Stomach (tissue), 9 donors: Measurements from ENCODE around the gene ITIH6. TPM values are rescaled to one million over a fixed set of nuclear protein-coding genes. Genes with fewer than 3 reads are reported as not detected.
A peak's percentile ranks its signal among the peaks of the same experiment; 100 is the strongest.

Experiments
- DNase-seq, 2 donors: peaks; one replicate each; pipeline versions ENCODE4 v3.0.0 to v3.0.0-alpha.2; 2013 to 2019
- H3K27ac ChIP-seq, 5 donors: fragments of 200-600 bp in 4 of 5; sonication (generic) in 4 of 5; one replicate each; pipeline ENCODE4 v1.5.1; 2013 to 2019; ENCODE audit warnings: mild to moderate bottlenecking in 1 of 5, moderate library complexity in 1 of 5
- H3K27me3 ChIP-seq, 3 donors: fragments of 200-600 bp; sonication (generic); one replicate each; pipeline ENCODE4 v1.5.1; 2017 to 2019; ENCODE audit warnings: mixed run types in 1 of 3
- H3K36me3 ChIP-seq, 4 donors: fragments of 200-600 bp; sonication (generic); 1 replicate in 3 of 4; 2 replicates in 1 of 4; pipeline ENCODE4 v1.5.1; 2016 to 2019
- H3K4me1 ChIP-seq, 4 donors: fragments of 200-600 bp; sonication (generic); one replicate each; pipeline ENCODE4 v1.5.1; 2016 to 2019
- H3K4me3 ChIP-seq, 4 donors: fragments of 200-600 bp; sonication (generic) in 3 of 4; one replicate each; pipeline ENCODE4 v1.5.1; 2016 to 2019; ENCODE audit warnings: mild to moderate bottlenecking in 1 of 4
- H3K9me3 ChIP-seq, 4 donors: fragments of 200-600 bp; sonication (generic); one replicate each; pipeline ENCODE4 v1.5.1; 2016 to 2019
- EP300 ChIP-seq: sonication (generic); formaldehyde crosslinking; IDR thresholded peaks from one replicate; pipeline ENCODE4 v1.6.1; 2017; ENCODE audit warnings: antibody characterized with exemption
- POLR2A ChIP-seq, 4 donors: fragments of 450-650 bp; IDR thresholded peaks; one replicate each; pipeline ENCODE4 v1.6.1; 2016; ENCODE audit warnings: antibody characterized with exemption in 4 of 4, control low read depth in 2 of 4, mild to moderate bottlenecking in 1 of 4, moderate library complexity in 1 of 4
- POLR2AphosphoS5 ChIP-seq, 3 donors: sonication (generic); formaldehyde crosslinking; IDR thresholded peaks; one replicate each; pipeline ENCODE4 v1.6.1; 2016; ENCODE audit warnings: antibody characterized with exemption in 3 of 3
- WGBS, 5 donors: extraction: QIAGEN DNeasy Blood & Tissue Kit in 3 of 5; methylation state at CpG; one replicate each; pipeline versions ENCODE4 v1.1.5 to v1.1.7; 2013 to 2018; 5-methylcytosine and 5-hydroxymethylcytosine counted together
- intact Hi-C: fragments of 100-400 bp; cut with DNase I; formaldehyde crosslinking; loops from one replicate; pipeline ENCODE4 v1.15.1; 2023; ENCODE audit warnings: low total_unique reads
- polyA plus RNA-seq, 3 donors: library from polyadenylated mRNA; stranded (reverse); fragments of 200-250 nt; gene quantifications; one replicate each; pipeline ENCODE4 v1.2.3, GENCODE V29; 2013
- total RNA-seq, 5 donors: library from RNA; depleted of rRNA; stranded (reverse); fragments of >200 nt; gene quantifications; one replicate each; pipeline versions ENCODE4 v1.1.0 to v1.2.3, GENCODE V29; 2014 to 2016
- TF ChIP-seq, protein P1 (sequence below), 7 experiments: fragments of 450-650 bp in 4 of 7; fragments of 200-600 bp in 3 of 7; sonication (generic) in 3 of 7; IDR thresholded peaks; one replicate each; pipeline ENCODE4 v1.5.1; 2016 to 2019; ENCODE audit warnings: antibody characterized with exemption in 7 of 7, control low read depth in 2 of 7, mild to moderate bottlenecking in 1 of 7
- donor health status: healthy with polysubstance abuse.
- donor health status: Bipolar disorder and iron deficiency.
- donor health status: healthy.

Gene ITIH6
- total and polyA plus RNA-seq, 8 donors, result not detected

DNA sequence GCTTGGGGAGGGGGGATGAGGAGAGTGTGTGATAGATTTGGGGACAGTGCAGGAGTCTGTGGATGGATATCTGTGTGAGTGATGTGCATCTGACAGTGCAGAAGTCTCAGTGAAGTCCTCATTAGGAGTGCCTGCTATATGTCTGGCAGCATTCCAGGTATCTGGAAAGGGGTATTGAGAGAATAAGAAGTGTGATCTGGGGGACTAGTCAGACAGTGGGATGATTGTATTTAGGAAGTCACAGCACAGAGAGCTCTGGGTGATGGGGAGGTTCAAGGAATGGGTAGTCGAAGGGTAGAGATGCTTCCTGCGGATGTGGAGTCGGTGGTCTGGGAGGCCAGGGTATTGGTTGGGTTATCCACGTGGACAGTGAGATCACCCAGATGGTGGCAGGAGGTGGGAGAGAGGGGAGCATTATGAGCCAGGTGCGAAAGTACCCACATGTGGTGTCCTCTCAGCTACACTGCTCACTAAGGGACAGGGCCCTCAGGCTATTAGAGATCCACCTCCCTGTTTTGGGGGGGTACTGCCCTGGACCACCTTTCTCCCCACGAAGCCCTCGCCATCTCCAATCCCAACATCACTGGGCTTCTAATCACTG lies 19.3 kb upstream of the ITIH6 start:
- 62 to 83% (median 75%) methylated on average over 6 to 7 of the region's 7 CpGs for WGBS, 5 donors
- H3K27me3 ChIP-seq, result peaks cover 0 to 6% (median 0%) of the 10 kb centered on the region in 3 donors
- no peak overlapping the region for H3K4me3 ChIP-seq
- no peaks in the 10 kb centered on the region for H3K9me3 ChIP-seq
- intact Hi-C loops, result no loop called here
- H3K4me1 ChIP-seq, result no peaks in the 10 kb centered on the region
- TF ChIP-seq, protein P1, sequence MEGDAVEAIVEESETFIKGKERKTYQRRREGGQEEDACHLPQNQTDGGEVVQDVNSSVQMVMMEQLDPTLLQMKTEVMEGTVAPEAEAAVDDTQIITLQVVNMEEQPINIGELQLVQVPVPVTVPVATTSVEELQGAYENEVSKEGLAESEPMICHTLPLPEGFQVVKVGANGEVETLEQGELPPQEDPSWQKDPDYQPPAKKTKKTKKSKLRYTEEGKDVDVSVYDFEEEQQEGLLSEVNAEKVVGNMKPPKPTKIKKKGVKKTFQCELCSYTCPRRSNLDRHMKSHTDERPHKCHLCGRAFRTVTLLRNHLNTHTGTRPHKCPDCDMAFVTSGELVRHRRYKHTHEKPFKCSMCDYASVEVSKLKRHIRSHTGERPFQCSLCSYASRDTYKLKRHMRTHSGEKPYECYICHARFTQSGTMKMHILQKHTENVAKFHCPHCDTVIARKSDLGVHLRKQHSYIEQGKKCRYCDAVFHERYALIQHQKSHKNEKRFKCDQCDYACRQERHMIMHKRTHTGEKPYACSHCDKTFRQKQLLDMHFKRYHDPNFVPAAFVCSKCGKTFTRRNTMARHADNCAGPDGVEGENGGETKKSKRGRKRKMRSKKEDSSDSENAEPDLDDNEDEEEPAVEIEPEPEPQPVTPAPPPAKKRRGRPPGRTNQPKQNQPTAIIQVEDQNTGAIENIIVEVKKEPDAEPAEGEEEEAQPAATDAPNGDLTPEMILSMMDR (IDR thresholded peaks at IDR 0.05), result no peak
- no peak for TF ChIP-seq EP300
- H3K27ac ChIP-seq, result no peak overlapping the region
- peaks cover 13 to 43% (median 41%) of the 10 kb centered on the region in 4 donors for H3K36me3 ChIP-seq
- DNase-seq, result peak in 1 of 2 donors; percentile 14

DNA sequence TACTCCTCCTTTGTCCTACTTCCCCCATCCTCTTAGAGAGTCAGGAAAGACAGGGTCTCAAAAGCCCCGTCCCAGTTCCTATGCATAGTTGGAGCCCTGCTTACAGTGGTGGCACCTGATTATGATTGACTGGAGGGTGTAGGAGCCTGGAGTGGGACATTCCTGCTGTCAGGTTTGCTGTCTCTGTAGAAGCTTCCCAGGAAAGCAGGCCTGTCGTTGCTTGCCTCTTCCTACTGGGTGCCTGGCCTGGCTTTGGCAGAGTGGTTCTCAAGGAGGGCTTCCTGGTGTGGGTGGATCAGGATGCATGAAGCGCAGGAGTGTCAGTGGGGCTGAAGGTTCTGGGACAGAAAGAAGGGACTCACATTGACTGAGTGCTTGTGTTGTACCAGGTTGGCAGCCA lies 14.3 kb upstream of the ITIH6 start:
- peaks cover 10 to 20% (median 18%) of the 10 kb centered on the region in 4 donors for H3K4me1 ChIP-seq
- WGBS, 5 donors, result 71 to 97% (median 89%) methylated on average over 3 of the region's 3 CpGs
- peaks cover 22 to 68% (median 65%) of the 10 kb centered on the region in 4 donors for H3K36me3 ChIP-seq
- H3K9me3 ChIP-seq, result no peaks in the 10 kb centered on the region
- DNase-seq, result no peak
- no peak overlapping the region for H3K4me3 ChIP-seq
- no peaks in the 10 kb centered on the region for H3K27me3 ChIP-seq
- TF ChIP-seq POLR2AphosphoS5 (IDR thresholded peaks at IDR 0.05), result no peak
- no peak for TF ChIP-seq EP300
- no peak for TF ChIP-seq POLR2A (IDR thresholded peaks at IDR 0.05)
- TF ChIP-seq, protein P1 (IDR thresholded peaks at IDR 0.05), result no peak
- no peak overlapping the region for H3K27ac ChIP-seq
- intact Hi-C loops, result no loop called here

DNA sequence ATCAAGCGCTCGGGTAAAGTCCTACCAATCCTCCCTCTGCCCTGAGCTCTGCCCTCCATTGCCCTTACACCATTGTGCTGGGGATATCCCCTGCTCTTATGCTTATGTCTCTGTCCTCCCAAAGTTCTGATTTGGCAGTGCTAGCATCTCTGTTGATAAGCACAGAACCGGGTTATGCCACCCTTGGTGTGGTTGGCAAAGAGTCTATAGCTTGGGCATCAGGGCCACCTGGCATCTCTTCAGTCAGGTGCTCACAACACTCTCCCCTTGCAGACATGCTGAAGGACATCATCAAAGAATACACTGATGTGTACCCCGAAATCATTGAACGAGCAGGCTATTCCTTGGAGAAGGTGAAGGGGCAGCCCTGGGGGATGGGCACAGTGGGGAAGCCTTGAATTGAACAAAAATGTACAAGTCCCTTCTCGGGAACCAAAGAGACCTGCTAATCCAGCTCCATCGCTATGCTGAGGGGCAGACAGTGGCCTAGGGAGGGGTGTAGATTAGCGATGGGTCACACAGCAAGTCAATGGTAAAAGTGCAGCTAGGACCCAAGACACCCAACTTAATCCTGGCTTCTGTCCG lies 13.3 kb upstream of the ITIH6 start:
- intact Hi-C loops, result no loop called here
- TF ChIP-seq, protein P1 (IDR thresholded peaks at IDR 0.05), result no peak
- no peak for TF ChIP-seq POLR2AphosphoS5 (IDR thresholded peaks at IDR 0.05)
- TF ChIP-seq EP300, result no peak
- no peak for TF ChIP-seq POLR2A (IDR thresholded peaks at IDR 0.05)
- Histone ChIP-seq H3K4me1 (peaks cover 10 to 20% (median 19%) of the 10 kb centered on the region in 4 donors), H3K36me3 (peaks cover 22 to 66% (median 65%) of the 10 kb centered on the region in 4 donors), H3K4me3 (no peak overlapping the region), H3K9me3 (no peaks in the 10 kb centered on the region), H3K27me3 (no peaks in the 10 kb centered on the region), H3K27ac (no peak overlapping the region)
- no peak for DNase-seq
- WGBS, 5 donors, result 76 to 92% (median 87%) methylated on average over 9 of the region's 9 CpGs

DNA sequence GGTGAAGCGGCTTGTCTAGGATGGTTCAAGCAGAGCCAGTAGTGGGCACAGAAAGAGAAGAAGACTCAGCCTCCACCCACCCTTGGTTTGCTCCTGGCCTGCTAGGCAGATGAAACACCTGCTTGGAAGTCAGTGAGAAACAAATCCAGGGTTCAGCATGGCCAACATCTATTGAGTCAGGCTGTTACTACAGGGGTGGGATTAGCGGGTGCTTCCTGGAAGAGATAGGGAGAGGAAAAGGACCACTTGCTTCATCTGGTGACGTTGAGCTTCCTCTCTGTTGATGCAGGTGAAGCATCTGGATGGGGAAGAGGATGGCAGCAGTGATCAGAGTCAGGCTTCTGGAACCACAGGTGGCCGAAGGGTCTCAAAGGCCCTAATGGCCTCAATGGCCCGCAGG lies 12.5 kb upstream of the ITIH6 start:
- H3K27me3 ChIP-seq, result no peaks in the 10 kb centered on the region
- H3K27ac ChIP-seq, result no peak overlapping the region
- WGBS, 5 donors, result 80 to 94% (median 87%) methylated on average over 1 to 5 of the region's 5 CpGs
- peaks cover 22 to 58% (median 56%) of the 10 kb centered on the region in 4 donors for H3K36me3 ChIP-seq
- DNase-seq, result no peak
- no peak overlapping the region for H3K4me3 ChIP-seq
- TF ChIP-seq POLR2A (IDR thresholded peaks at IDR 0.05), result no peak
- no peak for TF ChIP-seq EP300
- no peak for TF ChIP-seq POLR2AphosphoS5 (IDR thresholded peaks at IDR 0.05)
- TF ChIP-seq, protein P1 (IDR thresholded peaks at IDR 0.05), result no peak
- intact Hi-C loops, result no loop called here
- peaks cover 10 to 20% (median 19%) of the 10 kb centered on the region in 4 donors for H3K4me1 ChIP-seq
- H3K9me3 ChIP-seq, result no peaks in the 10 kb centered on the region
